ENCODE data around the gene AMMECR1L.
A peak's percentile ranks its signal among the peaks of the same experiment; 100 is the strongest.
"Not testable (repeated sequence)": the region's sequence is repeated elsewhere in the genome, so short reads cannot be mapped to it uniquely, and the experiment has no call there.

AMMECR1L gene

GRCh38 chr2:127818241-127818640 lies 67.5 kb downstream of the AMMECR1L start:
- no peak overlapping the region for H3K4me3 ChIP-seq (ENCODE audit: low read length)
- peaks cover 12% of the 10 kb centered on the region; the same call in 1 of the 2 replicates for H3K4me1 ChIP-seq (ENCODE audit: control insufficient read depth, low read length)
- no peaks in the 10 kb centered on the region for H3K36me3 ChIP-seq (ENCODE audit: control insufficient read depth, low read length)
- no peaks in the 10 kb centered on the region for H4K20me1 ChIP-seq (ENCODE audit: control insufficient read depth, insufficient read depth, low read depth, low read length)
- H3K9me3 ChIP-seq (ENCODE audit: control insufficient read depth, insufficient read depth, low read length) = peaks cover 35% of the 10 kb centered on the region
- H3K79me2 ChIP-seq (ENCODE audit: control insufficient read depth, low read length) = no peaks in the 10 kb centered on the region
- no peaks in the 10 kb centered on the region for H3K9me2 ChIP-seq (replicated peaks; ENCODE audit: control insufficient read depth, low read length)
- no peak overlapping the region for H3K4me2 ChIP-seq (ENCODE audit: low read length)
- no peaks in the 10 kb centered on the region for H3F3A ChIP-seq (ENCODE audit: control insufficient read depth, insufficient read depth)
- TF ChIP-seq EZH2phosphoT487 (IDR thresholded peaks at IDR 0.05; ENCODE audit: borderline replicate concordance, low read length) (no peak), CTCF (IDR thresholded peaks at IDR 0.05; ENCODE audit: low read depth, low read length, poor library complexity, severe bottlenecking) (no peak)
- H3K27me3 ChIP-seq (ENCODE audit: control insufficient read depth, low read length) = no peaks in the 10 kb centered on the region
- no peak overlapping the region for H3K27ac ChIP-seq (ENCODE audit: low read depth, low read length)

GRCh38 chr2:127814677-127815076 lies 71.1 kb downstream of the AMMECR1L start:
- no peaks in the 10 kb centered on the region for H3K9me2 ChIP-seq (replicated peaks; ENCODE audit: control insufficient read depth, low read length)
- TF ChIP-seq EZH2phosphoT487 (IDR thresholded peaks at IDR 0.05; ENCODE audit: borderline replicate concordance, low read length) (no peak), CTCF (IDR thresholded peaks at IDR 0.05; ENCODE audit: low read depth, low read length, poor library complexity, severe bottlenecking) (no peak)
- H3K4me2 ChIP-seq (ENCODE audit: low read length) = no peak overlapping the region

GRCh38 chr2:127812441-127812840 lies 73.3 kb downstream of the AMMECR1L start:
- H3K4me3 ChIP-seq (ENCODE audit: low read length); H3K9me2 ChIP-seq (replicated peaks; ENCODE audit: control insufficient read depth, low read length); H3K27me3 ChIP-seq (ENCODE audit: control insufficient read depth, low read length); H3K9me3 ChIP-seq (ENCODE audit: control insufficient read depth, insufficient read depth, low read length); H3F3A ChIP-seq (ENCODE audit: control insufficient read depth, insufficient read depth); H3K27ac ChIP-seq (ENCODE audit: low read depth, low read length): not testable (repeated sequence)
- Histone ChIP-seq H3K4me1 (ENCODE audit: control insufficient read depth, low read length) (peaks cover 46% of the 10 kb centered on the region), H3K79me2 (ENCODE audit: control insufficient read depth, low read length) (peaks cover 46% of the 10 kb centered on the region), H3K36me3 (ENCODE audit: control insufficient read depth, low read length) (peaks cover 32% of the 10 kb centered on the region), H4K20me1 (ENCODE audit: control insufficient read depth, insufficient read depth, low read depth, low read length) (peaks cover 25% of the 10 kb centered on the region; the same call in 1 of the 2 replicates), H3K4me2 (ENCODE audit: low read length) (peak overlapping the region; percentile 67)

More at GRCh38 chr2:127814677-127815076, 71.1 kb downstream of the AMMECR1L start:
- H3K27me3 ChIP-seq (ENCODE audit: control insufficient read depth, low read length) = no peaks in the 10 kb centered on the region
- peaks cover 6% of the 10 kb centered on the region; the same call in 1 of the 2 replicates for H4K20me1 ChIP-seq (ENCODE audit: control insufficient read depth, insufficient read depth, low read depth, low read length)
- peaks cover 12% of the 10 kb centered on the region for H3K36me3 ChIP-seq (ENCODE audit: control insufficient read depth, low read length)
- H3K9me3 ChIP-seq (ENCODE audit: control insufficient read depth, insufficient read depth, low read length) = peaks cover 12% of the 10 kb centered on the region
- H3K79me2 ChIP-seq (ENCODE audit: control insufficient read depth, low read length) = peaks cover 24% of the 10 kb centered on the region
- H3K4me3 ChIP-seq (ENCODE audit: low read length) = no peak overlapping the region
- H3K27ac ChIP-seq (ENCODE audit: low read depth, low read length) = no peak overlapping the region
- peaks cover 27% of the 10 kb centered on the region for H3K4me1 ChIP-seq (ENCODE audit: control insufficient read depth, low read length)
- H3F3A ChIP-seq (ENCODE audit: control insufficient read depth, insufficient read depth) = no peaks in the 10 kb centered on the region

Data from DOHH2 (cell line).